Measurements from ENCODE around the gene STX5. TPM values are rescaled to one million over a fixed set of nuclear protein-coding genes. Genes with fewer than 3 reads are reported as not detected.
"Not testable (repeated sequence)": the region's sequence is repeated elsewhere in the genome, so short reads cannot be mapped to it uniquely, and the experiment has no call there.

The STX5 gene, protein sequence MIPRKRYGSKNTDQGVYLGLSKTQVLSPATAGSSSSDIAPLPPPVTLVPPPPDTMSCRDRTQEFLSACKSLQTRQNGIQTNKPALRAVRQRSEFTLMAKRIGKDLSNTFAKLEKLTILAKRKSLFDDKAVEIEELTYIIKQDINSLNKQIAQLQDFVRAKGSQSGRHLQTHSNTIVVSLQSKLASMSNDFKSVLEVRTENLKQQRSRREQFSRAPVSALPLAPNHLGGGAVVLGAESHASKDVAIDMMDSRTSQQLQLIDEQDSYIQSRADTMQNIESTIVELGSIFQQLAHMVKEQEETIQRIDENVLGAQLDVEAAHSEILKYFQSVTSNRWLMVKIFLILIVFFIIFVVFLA
- polyA plus RNA-seq: 10 to 100 TPM; 29.6 to 40.2 (median 32.2) TPM

GRCh38 chr11:62831520-62832335 is at the start of gene STX5:
STX5 (minus strand) TSS chr11:62832051; CDS start chr11:62831243, 808 bp downstream.
- WGBS, 3 donors: 1% methylated on average over 65 of the region's 65 CpGs
- H3K27ac ChIP-seq (ENCODE audit: low read depth, low read length): peak within 1 kb of the TSS; percentile 96

DNA sequence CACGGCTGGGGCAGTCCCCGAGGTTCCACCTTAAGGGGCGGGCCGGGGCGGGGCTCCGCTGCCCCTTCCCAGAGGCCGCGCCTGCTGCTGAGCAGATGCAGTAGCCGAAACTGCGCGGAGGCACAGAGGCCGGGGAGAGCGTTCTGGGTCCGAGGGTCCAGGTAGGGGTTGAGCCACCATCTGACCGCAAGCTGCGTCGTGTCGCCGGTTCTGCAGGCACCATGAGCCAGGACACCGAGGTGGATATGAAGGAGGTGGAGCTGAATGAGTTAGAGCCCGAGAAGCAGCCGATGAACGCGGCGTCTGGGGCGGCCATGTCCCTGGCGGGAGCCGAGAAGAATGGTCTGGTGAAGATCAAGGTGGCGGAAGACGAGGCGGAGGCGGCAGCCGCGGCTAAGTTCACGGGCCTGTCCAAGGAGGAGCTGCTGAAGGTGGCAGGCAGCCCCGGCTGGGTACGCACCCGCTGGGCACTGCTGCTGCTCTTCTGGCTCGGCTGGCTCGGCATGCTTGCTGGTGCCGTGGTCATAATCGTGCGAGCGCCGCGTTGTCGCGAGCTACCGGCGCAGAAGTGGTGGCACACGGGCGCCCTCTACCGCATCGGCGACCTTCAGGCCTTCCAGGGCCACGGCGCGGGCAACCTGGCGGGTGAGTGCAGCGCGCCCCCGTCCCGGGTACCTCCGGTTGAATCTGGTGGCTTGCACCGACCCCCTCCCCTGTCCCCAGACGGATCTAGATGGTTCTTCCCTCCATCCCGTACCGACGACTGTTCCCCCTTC is 49.1 kb upstream of the STX5 start, which contains the start of gene SLC3A2:
SLC3A2 (plus strand) TSS at position 94 of the 776 bp plus-strand sequence; CDS start at position 222, 128 bp downstream.
- peak within 1 kb of the TSS; percentile 79 for H3K27ac ChIP-seq (ENCODE audit: low read depth, low read length)
- WGBS, 3 donors: 0% methylated on average over 55 to 69 of the region's 69 CpGs

- peak overlapping the region; percentile 79 for H3K27ac ChIP-seq (ENCODE audit: low read depth, low read length)
- 0 to 1% (median 0%) methylated on average over 15 to 16 of the region's 16 CpGs for WGBS, 3 donors
Measured at GRCh38 chr11:62880231-62880802, 48.5 kb upstream of the STX5 start.

DNA sequence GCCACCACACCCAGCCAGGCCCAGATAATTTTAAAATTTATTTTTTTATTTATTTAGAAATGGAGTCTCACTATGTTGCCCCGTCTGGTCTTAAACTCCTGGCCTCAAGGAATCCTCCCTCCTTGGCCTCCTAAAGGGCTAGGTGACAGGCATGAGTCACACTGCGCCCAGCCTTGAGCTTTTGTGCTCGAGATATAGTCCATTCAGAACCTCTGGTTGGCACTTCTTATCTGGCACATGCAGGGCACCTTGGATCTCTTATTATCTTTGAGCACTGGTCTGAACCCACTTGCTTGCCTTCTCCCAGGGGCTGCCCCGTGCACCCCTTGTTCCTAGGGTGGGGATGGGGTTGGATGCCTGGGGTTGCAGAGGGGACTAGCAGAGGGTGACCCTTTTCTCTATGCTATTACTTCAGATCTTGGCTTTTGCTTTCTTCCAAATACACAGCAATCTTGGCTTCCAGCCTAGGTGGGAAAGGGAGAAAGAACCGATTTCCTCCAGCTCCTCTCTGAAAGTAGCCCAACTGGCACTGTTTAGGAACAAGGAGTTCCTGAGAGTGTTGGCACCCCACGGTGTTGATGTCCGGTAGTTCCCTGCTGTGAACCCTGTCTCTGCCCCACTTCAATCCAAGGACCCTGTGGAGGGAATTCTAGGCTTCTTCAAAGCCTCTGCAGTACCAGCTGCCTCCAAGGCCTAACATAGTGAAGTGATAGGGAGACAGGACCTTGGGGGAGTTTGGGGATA is 47.6 kb upstream of the STX5 start:
- WGBS, 3 donors: 39 to 58% (median 51%) methylated on average over 7 of the region's 7 CpGs
- peak overlapping the region; percentile 19 for H3K27ac ChIP-seq (ENCODE audit: low read depth, low read length)

DNA sequence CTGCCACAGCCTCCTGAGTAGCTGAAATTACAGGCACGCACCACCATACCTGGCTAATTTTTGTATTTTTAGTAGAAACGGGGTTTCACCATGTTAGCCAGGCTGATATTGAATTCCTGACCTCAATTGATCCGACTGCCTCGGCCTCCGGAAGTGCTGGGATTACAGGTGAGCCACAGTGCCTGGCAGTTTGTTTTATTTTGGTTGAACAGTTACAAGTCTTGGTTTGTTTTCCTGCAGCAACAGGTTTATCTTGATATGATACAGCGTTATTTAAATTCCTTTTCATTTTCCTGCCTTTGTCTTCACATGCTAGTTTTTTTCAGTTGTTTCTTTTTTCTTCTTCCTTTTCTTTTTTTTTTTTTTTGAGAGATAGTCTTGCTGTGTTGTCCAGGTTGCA is 44.9 kb upstream of the STX5 start:
- no peak overlapping the region for H3K27ac ChIP-seq (ENCODE audit: low read depth, low read length)
- 30 to 92% (median 90%) methylated on average over 6 of the region's 6 CpGs for WGBS, 3 donors

DNA sequence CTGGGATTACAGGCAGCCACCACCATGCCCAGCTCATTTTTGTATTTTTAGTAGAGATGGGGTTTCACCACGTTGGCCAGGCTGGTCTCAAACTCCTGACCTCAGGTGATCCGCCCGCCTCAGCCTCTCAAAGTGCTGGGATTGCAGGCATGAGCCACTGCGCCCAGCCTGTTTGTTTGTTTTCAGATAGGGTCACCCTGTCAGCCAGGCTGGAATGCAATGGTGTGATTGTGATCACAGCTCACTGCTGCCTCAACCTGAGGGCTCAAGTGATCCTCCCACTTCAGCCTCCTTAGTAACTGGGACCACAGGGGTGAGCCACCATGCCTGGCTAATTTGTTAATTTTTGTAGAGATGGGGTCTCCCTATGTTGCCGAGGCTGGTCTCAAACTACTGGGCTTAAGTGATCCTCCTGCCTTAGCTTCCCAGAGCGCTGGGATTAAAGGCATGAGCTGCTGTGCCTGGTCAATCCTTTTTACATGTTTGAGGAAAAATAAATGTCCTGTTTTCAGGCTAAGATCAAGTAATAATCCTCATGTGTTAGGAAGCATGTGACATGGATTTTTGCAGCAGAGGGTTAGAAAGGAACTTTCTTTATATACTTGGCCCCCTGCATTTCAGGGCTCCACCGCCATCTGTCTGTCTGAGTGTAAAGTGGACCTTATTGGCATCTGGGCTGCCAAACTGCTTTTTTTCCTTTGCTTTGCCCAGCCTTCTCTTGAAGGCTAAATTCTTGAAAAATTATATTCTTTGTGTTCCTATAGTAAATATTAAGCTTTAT is 44.0 kb upstream of the STX5 start:
- H3K27ac ChIP-seq (ENCODE audit: low read depth, low read length): no peak overlapping the region
- 61 to 93% (median 90%) methylated on average over 7 of the region's 7 CpGs for WGBS, 3 donors

GRCh38 chr11:62874851-62875250 is 43.0 kb upstream of the STX5 start:
- 95 to 96% (median 95%) methylated on average over 7 of the region's 7 CpGs for WGBS, 3 donors
- no peak overlapping the region for H3K27ac ChIP-seq (ENCODE audit: low read depth, low read length)

- 68 to 79% (median 76%) methylated on average over 6 of the region's 6 CpGs for WGBS, 3 donors
- no peak overlapping the region for H3K27ac ChIP-seq (ENCODE audit: low read depth, low read length)
Measured at GRCh38 chr11:62865635-62866034, 33.8 kb upstream of the STX5 start.

DNA sequence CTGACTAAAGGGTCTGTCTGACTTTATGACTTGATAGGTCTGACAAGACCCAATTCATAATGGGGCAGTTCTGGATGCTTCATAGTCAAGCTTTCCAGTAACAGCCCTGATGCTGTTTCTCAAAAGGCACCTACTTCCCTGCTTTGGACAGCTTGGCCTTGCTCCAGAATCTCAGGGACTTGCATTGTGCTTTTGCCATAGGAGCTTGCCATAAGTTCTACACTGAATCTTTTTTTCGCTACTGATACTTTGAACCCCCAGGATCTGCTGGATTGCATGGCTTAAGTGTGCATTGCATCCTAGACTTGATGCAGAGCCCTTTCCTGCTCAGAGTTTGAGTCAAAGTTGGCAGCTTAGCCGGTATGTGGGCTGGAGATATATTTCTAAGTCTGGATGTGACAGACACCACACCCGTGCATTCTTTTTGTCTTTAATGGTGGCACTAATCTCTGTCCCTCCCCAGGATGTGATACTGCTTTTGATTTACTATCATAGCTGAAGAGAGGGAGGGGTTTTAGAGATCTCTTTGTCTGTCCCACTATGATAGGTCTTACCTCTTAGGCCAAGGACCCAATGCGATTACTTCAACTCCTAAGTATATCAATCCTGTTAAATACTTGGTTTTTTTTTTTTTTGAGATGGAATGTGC is 32.0 kb upstream of the STX5 start:
- no peak overlapping the region for H3K27ac ChIP-seq (ENCODE audit: low read depth, low read length)
- WGBS, 3 donors: 70 to 72% (median 70%) methylated on average over 4 of the region's 4 CpGs

DNA sequence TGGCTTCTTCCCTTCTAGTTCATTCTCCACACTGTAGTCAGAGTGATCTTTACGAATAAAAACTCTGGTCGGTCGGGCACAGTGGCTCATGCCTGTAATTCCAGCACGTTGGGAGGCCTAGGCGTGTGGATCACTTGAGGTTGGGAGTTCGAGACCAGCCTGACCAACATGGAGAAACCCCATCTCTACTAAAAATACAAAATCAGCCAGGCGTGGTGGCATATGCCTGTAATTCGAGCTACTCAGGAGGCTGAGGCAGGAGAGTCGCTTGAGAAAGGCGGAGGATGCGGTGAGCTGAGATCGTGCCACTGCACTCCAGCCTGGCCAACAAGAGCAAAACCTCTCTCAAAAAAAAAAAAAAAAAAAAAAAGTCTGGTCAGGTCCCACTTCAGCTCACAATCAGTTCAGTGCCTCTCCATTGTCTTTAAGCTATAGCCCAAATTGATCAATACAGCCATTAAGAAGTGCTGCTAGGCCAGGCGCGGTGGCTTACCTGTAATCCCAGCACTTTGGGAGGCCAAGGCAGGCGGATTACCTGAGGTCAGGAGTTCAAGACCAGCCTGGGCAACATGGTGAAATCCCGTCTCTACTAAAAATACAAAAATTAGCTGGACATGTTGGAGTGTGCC is 29.8 kb upstream of the STX5 start:
- 92 to 94% (median 92%) methylated on average over 16 of the region's 16 CpGs for whole genome bisulfite sequencing, 3 donors
- H3K27ac ChIP-seq (ENCODE audit: low read depth, low read length): not testable (repeated sequence)

DNA sequence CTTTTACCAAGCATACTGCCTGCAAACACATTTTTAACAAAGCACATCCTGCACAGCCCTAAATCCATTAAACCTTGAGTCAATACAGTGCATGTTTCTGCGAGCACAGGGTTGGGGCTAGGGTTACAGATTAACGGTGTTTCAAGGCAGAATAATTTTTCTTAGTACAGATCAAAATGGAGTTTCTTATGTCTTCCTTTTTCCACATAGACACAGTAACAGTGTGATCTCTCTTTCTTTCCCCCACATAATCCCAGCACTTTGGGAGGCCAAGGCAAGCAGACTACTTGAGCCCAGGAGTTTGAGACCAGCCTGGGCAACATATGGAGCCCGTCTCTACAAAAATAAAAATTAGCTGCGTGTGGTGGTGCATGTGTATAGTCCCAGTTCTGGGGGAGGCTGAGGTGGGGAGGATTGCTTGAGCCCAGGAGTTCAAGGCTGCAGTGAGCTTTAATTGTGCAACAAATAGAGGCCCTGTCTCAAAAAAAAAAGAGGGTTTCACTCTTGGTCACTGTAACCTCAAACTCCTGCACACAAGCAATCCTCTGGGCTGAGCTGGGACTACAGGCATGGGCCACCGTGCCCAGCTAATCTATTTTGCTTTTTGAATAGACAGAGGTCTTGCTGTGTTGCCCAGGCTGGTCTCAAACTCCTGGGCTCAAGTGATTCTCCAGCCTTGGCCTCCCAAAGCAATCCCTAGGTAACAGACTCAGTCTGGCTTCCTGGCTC is 29.1 kb upstream of the STX5 start:
- no peak overlapping the region for H3K27ac ChIP-seq (ENCODE audit: low read depth, low read length)
- WGBS, 3 donors: 58 to 82% (median 66%) methylated on average over 5 of the region's 5 CpGs

GRCh38 chr11:62859281-62859703 is 27.4 kb upstream of the STX5 start:
- H3K27ac ChIP-seq (ENCODE audit: low read depth, low read length): not testable (repeated sequence)
- WGBS, 3 donors: 85 to 90% (median 88%) methylated on average over 8 of the region's 8 CpGs

DNA sequence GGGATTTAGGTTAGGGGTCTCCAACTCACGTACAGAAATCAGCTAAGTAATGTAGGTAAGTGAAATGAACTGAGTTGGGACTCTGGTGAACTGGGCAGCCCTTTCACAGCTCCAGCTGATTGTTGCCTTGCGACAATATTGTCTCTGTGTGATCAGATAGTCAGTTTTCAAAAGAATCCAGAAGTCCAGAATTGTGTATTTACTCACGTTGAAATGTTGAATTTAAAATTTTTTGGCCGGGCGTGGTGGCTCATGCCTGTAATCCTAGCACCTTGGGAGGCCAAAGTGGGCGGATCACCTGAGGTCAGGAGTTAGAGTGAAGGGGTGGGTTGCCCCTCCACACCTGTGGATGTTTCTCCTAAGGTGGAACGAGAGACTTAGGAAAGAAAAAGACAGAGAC is 26.4 kb upstream of the STX5 start:
- H3K27ac ChIP-seq (ENCODE audit: low read depth, low read length): no peak overlapping the region
- 60 to 89% (median 86%) methylated on average over 7 of the region's 7 CpGs for WGBS, 3 donors

- 59 to 67% (median 62%) methylated on average over 2 of the region's 2 CpGs for WGBS, 3 donors
- H3K27ac ChIP-seq (ENCODE audit: low read depth, low read length): no peak overlapping the region
Measured at GRCh38 chr11:62857541-62857982, 25.7 kb upstream of the STX5 start.

DNA sequence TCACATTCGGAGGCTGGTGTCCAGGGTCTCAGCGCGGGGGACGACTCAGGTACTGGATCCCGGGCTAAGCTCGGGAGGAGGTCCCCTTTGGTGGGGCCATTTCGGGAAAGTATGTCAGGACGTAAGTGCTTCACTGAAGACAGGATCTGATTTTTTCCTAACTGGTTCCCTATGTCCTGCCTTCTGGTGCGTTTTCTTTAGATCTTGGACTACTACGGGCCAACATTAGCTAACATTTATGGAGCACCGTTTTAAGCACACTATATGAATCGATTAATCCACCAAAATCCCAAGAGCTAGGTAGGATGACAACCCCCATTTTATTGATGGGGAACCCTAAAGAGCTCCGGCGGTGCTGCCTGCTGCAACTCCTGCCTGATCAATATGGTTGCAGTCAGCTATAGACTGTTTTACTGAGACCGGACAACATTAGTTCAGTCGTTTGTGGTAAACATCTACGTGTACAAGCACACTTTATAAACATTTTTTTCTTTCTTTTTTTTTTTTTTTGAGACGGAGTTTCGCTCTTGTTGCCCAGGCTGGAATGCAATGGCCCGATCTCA is 24.6 kb upstream of the STX5 start:
- H3K27ac ChIP-seq (ENCODE audit: low read depth, low read length): no peak overlapping the region

More for the DNA sequence above, 24.6 kb upstream of the STX5 start:
- WGBS, 3 donors: 4 to 8% (median 7%) methylated on average over 20 of the region's 20 CpGs

Data from adipose tissue (tissue), 3 donors.